B cell (primary cell): ENCODE measurements around the gene CPNE4. TPM values are rescaled to one million over a fixed set of nuclear protein-coding genes. Genes with fewer than 3 reads are reported as not detected.

Experiments used
- ATAC-seq: fragments of 200-7000 bp; cut with Tn5 transposase; one replicate; pipeline ENCODE4 v1.10.0; 2021; ENCODE audit warnings: low read depth, mild to moderate bottlenecking, moderate number of reproducible peaks, moderate library complexity
- CTCF ChIA-PET: fragments of 350-600 bp; sonication (Branson Sonifier 250); formaldehyde crosslinking; loops from one replicate; lab custom pipeline; 2021; ENCODE audit warnings: antibody characterized with exemption, inconsistent platforms; lab: Charles Lee
- POLR2A ChIA-PET: fragments of 350-600 bp; sonication (Branson Sonifier 250); formaldehyde crosslinking; loops from one replicate; lab custom pipeline; 2021; ENCODE audit warnings: antibody characterized with exemption; lab: Charles Lee
- DNase-seq: peaks from one replicate; pipeline ENCODE4 v3.0.0; 2013
- H2AFZ ChIP-seq: 2 replicates; pipeline ENCODE4 v1.6.1; 2012; ENCODE audit warnings: mild to moderate bottlenecking, low read depth, low read length; ENCODE audit not compliant: insufficient read depth, poor library complexity, severe bottlenecking
- H3K27ac ChIP-seq, 2 donors: 1 replicate in 1 of 2; 2 replicates in 1 of 2; pipeline ENCODE4 v1.5.1; 2012 to 2013; ENCODE audit warnings: low read length in 2 of 2, mild to moderate bottlenecking in 2 of 2, moderate library complexity in 1 of 2
- H3K27me3 ChIP-seq, 4 experiments: fragments of 200-600 bp in 1 of 4; sonication (generic) in 1 of 4; replicated peaks in 1 of 4; 1 replicate in 2 of 4; 2 replicates in 2 of 4; pipeline versions ENCODE4 v1.6.1 to v1.7.0; 2013 to 2016; ENCODE audit warnings: low read length in 3 of 4, mild to moderate bottlenecking in 2 of 4, mixed read lengths in 1 of 4, moderate library complexity in 1 of 4; ENCODE audit not compliant: insufficient read depth in 4 of 4, control insufficient read depth in 3 of 4; ENCODE audit errors: control extremely low read depth in 1 of 4
- H3K36me3 ChIP-seq, 2 experiments: replicated peaks in 1 of 2; 1 replicate in 1 of 2; 2 replicates in 1 of 2; pipeline versions ENCODE4 v1.6.1 to v1.7.1; 2013; ENCODE audit warnings: low read length in 1 of 2; ENCODE audit not compliant: insufficient read depth in 2 of 2, control insufficient read depth in 1 of 2; ENCODE audit errors: control extremely low read depth in 1 of 2, extremely low read depth in 1 of 2
- H3K4me1 ChIP-seq, 2 donors: fragments of 200-600 bp in 1 of 2; sonication (generic) in 1 of 2; 1 replicate in 1 of 2; 2 replicates in 1 of 2; pipeline versions ENCODE4 v1.5.1 to v1.6.1; 2013 to 2017; ENCODE audit warnings: low read length in 2 of 2; ENCODE audit not compliant: control insufficient read depth in 2 of 2, insufficient read depth in 2 of 2
- H3K4me2 ChIP-seq: replicated peaks from 2 replicates; pipeline ENCODE3; 2012; ENCODE audit warnings: mild to moderate bottlenecking, low read depth, low read length; ENCODE audit not compliant: poor library complexity, severe bottlenecking
- H3K4me3 ChIP-seq, 5 experiments: fragments of 200-600 bp in 1 of 5; sonication (generic) in 1 of 5; 1 replicate in 3 of 5; 2 replicates in 2 of 5; pipeline versions ENCODE4 v1.5.1 to v1.7.0; 2011 to 2016; ENCODE audit warnings: low read length in 4 of 5, mild to moderate bottlenecking in 4 of 5, low read depth in 2 of 5, control low read depth in 1 of 5, moderate library complexity in 1 of 5; ENCODE audit not compliant: insufficient read depth in 1 of 5; ENCODE audit errors: control extremely low read depth in 1 of 5, extremely low read depth in 1 of 5
- H3K79me2 ChIP-seq: fragments of 200-600 bp; sonication (generic); one replicate; pipeline ENCODE4 v1.6.0; 2016; ENCODE audit warnings: low read length; ENCODE audit not compliant: control insufficient read depth, insufficient read depth
- H3K9ac ChIP-seq: fragments of 200-600 bp; sonication (generic); 2 replicates; pipeline ENCODE4 v1.6.1; 2017; ENCODE audit warnings: mild to moderate bottlenecking, low read length, moderate library complexity
- H3K9me3 ChIP-seq, 3 donors: one replicate each; pipeline versions ENCODE4 v1.6.1 to v1.7.1; 2013; ENCODE audit warnings: low read length in 2 of 3; ENCODE audit not compliant: control insufficient read depth in 2 of 3, insufficient read depth in 1 of 3; ENCODE audit errors: control extremely low read depth in 1 of 3
- H4K20me1 ChIP-seq: 2 replicates; pipeline ENCODE4 v1.6.0; 2012; ENCODE audit warnings: mild to moderate bottlenecking, low read length; ENCODE audit not compliant: insufficient read depth, control insufficient read depth, poor library complexity, severe bottlenecking
- H3K27ac Mint-ChIP-seq: one replicate; pipeline ENCODE4 v1.8.0; 2021; ENCODE audit warnings: mixed read lengths
- H3K27me3 Mint-ChIP-seq: one replicate; pipeline ENCODE4 v1.8.0; 2021; ENCODE audit warnings: mixed read lengths
- H3K4me1 Mint-ChIP-seq: one replicate; pipeline ENCODE4 v1.8.0; 2021; ENCODE audit warnings: mixed read lengths
- H3K4me3 Mint-ChIP-seq: one replicate; pipeline ENCODE4 v1.8.0; 2021; ENCODE audit warnings: mixed read lengths
- H3K9me3 Mint-ChIP-seq: one replicate; pipeline ENCODE4 v1.8.0; 2022; ENCODE audit warnings: mixed read lengths; ENCODE audit not compliant: insufficient read depth
- EZH2 ChIP-seq: IDR thresholded peaks from 2 replicates; pipeline ENCODE4 v1.6.1; 2012; ENCODE audit warnings: borderline replicate concordance, low read depth, mild to moderate bottlenecking, moderate library complexity, low read length; ENCODE audit not compliant: insufficient read depth, poor library complexity, severe bottlenecking
- WGBS: methylation state at CpG from one replicate; pipeline ENCODE4 v1.1.5; 2013; ENCODE audit warnings: missing lambda C conversion rate; ENCODE audit not compliant: insufficient coverage; 5-methylcytosine and 5-hydroxymethylcytosine counted together
- intact Hi-C: fragments of 100-400 bp; cut with micrococcal nuclease; formaldehyde crosslinking; loops from one replicate; pipeline ENCODE4 v1.10.0; 2022
- polyA plus RNA-seq: library from polyadenylated mRNA; depleted of rRNA; stranded (reverse); fragments of >200 nt; gene quantifications from 2 replicates; pipeline ENCODE4 v1.2.3, GENCODE V29; 2012
- total RNA-seq, 2 donors: library from RNA; stranded (reverse); fragments of 120-200 nt in 1 of 2; gene quantifications; 1 replicate in 1 of 2; 2 replicates in 1 of 2; pipeline versions ENCODE4 v1.2.3 to v1.2.4, GENCODE V29; 2013 to 2022
- TF ChIP-seq, protein P1 (sequence below): fragments of 200-600 bp; IDR thresholded peaks from one replicate; pipeline ENCODE4 v1.8.0; 2022; ENCODE audit warnings: antibody characterized with exemption, mild to moderate bottlenecking

Gene CPNE4
- total and polyA plus RNA-seq, 2 donors (not counting 1 experiment from before 2014, with no cell fraction given), result not detected

DNA sequence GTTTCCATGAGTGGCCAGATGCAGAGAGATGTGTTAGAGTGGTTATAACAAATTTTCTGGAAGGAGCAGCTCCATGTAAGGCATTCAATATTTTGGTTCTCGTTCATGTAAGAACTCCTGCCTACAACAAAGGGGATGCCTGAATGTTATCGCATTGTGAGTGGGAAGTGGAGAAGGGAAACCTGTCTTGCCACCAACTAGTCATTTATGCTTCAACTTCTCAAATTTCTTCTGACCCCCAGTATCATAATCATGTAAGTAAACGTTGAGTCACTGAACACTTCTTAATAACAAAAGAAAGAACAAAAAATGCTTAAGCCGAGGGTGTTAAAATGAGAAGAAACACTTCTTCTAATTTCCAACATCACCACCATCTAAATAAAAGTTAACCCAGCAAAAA, 470.0 kb downstream of the CPNE4 start:
- no peaks in the 10 kb centered on the region for H3K9me3 ChIP-seq
- H3K4me2 ChIP-seq, result no peak overlapping the region
- H3K9ac ChIP-seq, result no peak overlapping the region
- Mint-ChIP-seq H3K4me3 (no peak overlapping the region), H3K4me1 (no peaks in the 10 kb centered on the region), H3K27me3 (peaks cover 17% of the 10 kb centered on the region), H3K9me3 (no peaks in the 10 kb centered on the region), H3K27ac (no peak overlapping the region)
- H4K20me1 ChIP-seq, result no peaks in the 10 kb centered on the region
- intact Hi-C loops, result no loop called here
- ChIA-PET CTCF (no interaction called here), POLR2A (no interaction called here)
- no peaks in the 10 kb centered on the region for H3K36me3 ChIP-seq
- WGBS, result 86% methylated on average over 1 of the region's 4 CpGs
- peaks cover 0 to 6% (median under 1%) of the 10 kb centered on the region in 4 experiments for H3K27me3 ChIP-seq
- no peak overlapping the region for H2AFZ ChIP-seq
- TF ChIP-seq EZH2, result no peak
- TF ChIP-seq, protein P1, sequence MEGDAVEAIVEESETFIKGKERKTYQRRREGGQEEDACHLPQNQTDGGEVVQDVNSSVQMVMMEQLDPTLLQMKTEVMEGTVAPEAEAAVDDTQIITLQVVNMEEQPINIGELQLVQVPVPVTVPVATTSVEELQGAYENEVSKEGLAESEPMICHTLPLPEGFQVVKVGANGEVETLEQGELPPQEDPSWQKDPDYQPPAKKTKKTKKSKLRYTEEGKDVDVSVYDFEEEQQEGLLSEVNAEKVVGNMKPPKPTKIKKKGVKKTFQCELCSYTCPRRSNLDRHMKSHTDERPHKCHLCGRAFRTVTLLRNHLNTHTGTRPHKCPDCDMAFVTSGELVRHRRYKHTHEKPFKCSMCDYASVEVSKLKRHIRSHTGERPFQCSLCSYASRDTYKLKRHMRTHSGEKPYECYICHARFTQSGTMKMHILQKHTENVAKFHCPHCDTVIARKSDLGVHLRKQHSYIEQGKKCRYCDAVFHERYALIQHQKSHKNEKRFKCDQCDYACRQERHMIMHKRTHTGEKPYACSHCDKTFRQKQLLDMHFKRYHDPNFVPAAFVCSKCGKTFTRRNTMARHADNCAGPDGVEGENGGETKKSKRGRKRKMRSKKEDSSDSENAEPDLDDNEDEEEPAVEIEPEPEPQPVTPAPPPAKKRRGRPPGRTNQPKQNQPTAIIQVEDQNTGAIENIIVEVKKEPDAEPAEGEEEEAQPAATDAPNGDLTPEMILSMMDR, result no peak
- H3K27ac ChIP-seq, result no peak overlapping the region
- H3K79me2 ChIP-seq, result no peaks in the 10 kb centered on the region
- DNase-seq (no peak), ATAC-seq (no peak)
- no peaks in the 10 kb centered on the region for H3K4me1 ChIP-seq
- no peak overlapping the region for H3K4me3 ChIP-seq

GRCh38 chr3:131561511-131561910, 473.3 kb downstream of the CPNE4 start:
- CTCF ChIA-PET, result no interaction called here
- POLR2A ChIA-PET, result no interaction called here

More at GRCh38 chr3:131561511-131561910, 473.3 kb downstream of the CPNE4 start:
- no peak for ATAC-seq
- no peak overlapping the region for H3K4me2 ChIP-seq
- H3K27ac Mint-ChIP-seq, result no peak overlapping the region
- no peaks in the 10 kb centered on the region for H3K36me3 ChIP-seq
- no peaks in the 10 kb centered on the region for H3K9me3 ChIP-seq
- no peaks in the 10 kb centered on the region for H3K4me1 Mint-ChIP-seq
- H3K27me3 ChIP-seq, result peaks cover 0 to 5% (median under 1%) of the 10 kb centered on the region in 4 experiments
- no peaks in the 10 kb centered on the region for H3K9me3 Mint-ChIP-seq
- H3K4me3 Mint-ChIP-seq, result no peak overlapping the region
- no peaks in the 10 kb centered on the region for H4K20me1 ChIP-seq
- H3K4me3 ChIP-seq, result no peak overlapping the region
- intact Hi-C loops, result no loop called here
- WGBS, result no CpG with 5 or more reads among the region's 2 CpGs
- no peak overlapping the region for H3K9ac ChIP-seq
- no peak overlapping the region for H2AFZ ChIP-seq
- H3K79me2 ChIP-seq, result no peaks in the 10 kb centered on the region
- no peaks in the 10 kb centered on the region for H3K4me1 ChIP-seq
- DNase-seq, result no peak
- TF ChIP-seq EZH2, result no peak
- TF ChIP-seq, protein P1, result no peak
- no peak overlapping the region for H3K27ac ChIP-seq
- peaks cover 23% of the 10 kb centered on the region for H3K27me3 Mint-ChIP-seq
